Measurements from ENCODE around the gene SGTB. TPM values are rescaled to one million over a fixed set of nuclear protein-coding genes. Genes with fewer than 3 reads are reported as not detected.

SGTB gene
- total RNA-seq, 6 donors from 2014 or later: 5.2 to 9.8 (median 8.0) TPM

GRCh38 chr5:65718576-65719310, 3.2 kb downstream of the SGTB start:
- no peak overlapping the region for H3K4me3 ChIP-seq
- no peaks in the 10 kb centered on the region for H3K27me3 ChIP-seq
- no peak for DNase-seq
- TF ChIP-seq POLR2A (IDR thresholded peaks at IDR 0.05) (no peak), EP300 (IDR thresholded peaks at IDR 0.05) (no peak), CTCF (IDR thresholded peaks at IDR 0.05) (no peak), POLR2AphosphoS5 (IDR thresholded peaks at IDR 0.05) (no peak)
- no peaks in the 10 kb centered on the region for H3K9me3 ChIP-seq
- ATAC-seq (ENCODE audit: low FRiP score in 2 of 2): no peak
- peaks cover 0 to 11% (median 0%) of the 10 kb centered on the region in 4 donors for H3K36me3 ChIP-seq
- peak overlapping the region in 1 of 4 donors; percentile 6 for H3K27ac ChIP-seq
- peaks cover 4 to 16% (median 13%) of the 10 kb centered on the region in 4 donors for H3K4me1 ChIP-seq

GRCh38 chr5:65708145-65708544, 13.8 kb downstream of the SGTB start:
- Histone ChIP-seq H3K9me3 (no peaks in the 10 kb centered on the region), H3K4me1 (no peaks in the 10 kb centered on the region), H3K27me3 (no peaks in the 10 kb centered on the region), H3K27ac (no peak overlapping the region), H3K36me3 (peaks cover 0 to 40% (median 12%) of the 10 kb centered on the region in 4 donors), H3K4me3 (no peak overlapping the region)
- DNase-seq: no peak
- 76 to 86% methylated on average over 4 of the region's 4 CpGs for WGBS, 2 donors
- no peak for ATAC-seq (ENCODE audit: low FRiP score in 2 of 2)
- no peak for TF ChIP-seq CTCF (IDR thresholded peaks at IDR 0.05)
- no peak for TF ChIP-seq POLR2A (IDR thresholded peaks at IDR 0.05)
- TF ChIP-seq EP300 (IDR thresholded peaks at IDR 0.05): no peak
- no peak for TF ChIP-seq POLR2AphosphoS5 (IDR thresholded peaks at IDR 0.05)

- Histone ChIP-seq H3K4me3 (no peak overlapping the region), H3K9me3 (no peaks in the 10 kb centered on the region), H3K27ac (no peak overlapping the region), H3K4me1 (no peaks in the 10 kb centered on the region), H3K36me3 (peaks cover 0 to 45% (median 14%) of the 10 kb centered on the region in 4 donors), H3K27me3 (no peaks in the 10 kb centered on the region)
- DNase-seq (no peak), ATAC-seq (ENCODE audit: low FRiP score in 2 of 2) (no peak)
- TF ChIP-seq CTCF (IDR thresholded peaks at IDR 0.05) (no peak), EP300 (IDR thresholded peaks at IDR 0.05) (no peak)
- WGBS, 2 donors: 95 to 96% methylated on average over 4 of the region's 4 CpGs
Measured at GRCh38 chr5:65707663-65708062, 14.2 kb downstream of the SGTB start.

- H3K27ac ChIP-seq: no peak overlapping the region
- 82 to 84% methylated on average over 2 of the region's 2 CpGs for WGBS, 2 donors
- ATAC-seq (ENCODE audit: low FRiP score in 2 of 2) (no peak), DNase-seq (no peak)
- H3K27me3 ChIP-seq: no peaks in the 10 kb centered on the region
- peaks cover 0 to 38% (median 11%) of the 10 kb centered on the region in 4 donors for H3K36me3 ChIP-seq
- no peak for TF ChIP-seq POLR2A (IDR thresholded peaks at IDR 0.05)
- TF ChIP-seq CTCF (IDR thresholded peaks at IDR 0.05): no peak
- TF ChIP-seq EP300 (IDR thresholded peaks at IDR 0.05): no peak
- no peak for TF ChIP-seq POLR2AphosphoS5 (IDR thresholded peaks at IDR 0.05)
- no peak overlapping the region for H3K4me3 ChIP-seq
- no peaks in the 10 kb centered on the region for H3K4me1 ChIP-seq
- H3K9me3 ChIP-seq: no peaks in the 10 kb centered on the region
Measured at GRCh38 chr5:65704621-65705239, 17.2 kb downstream of the SGTB start.
